HG02763 (cell line): ENCODE measurements around the gene SLC25A21.

ENCODE experiments used
- ATAC-seq: cut with Tn5 transposase; IDR thresholded peaks from one replicate; pipeline ENCODE4 v1.9.1; 2021; ENCODE audit warnings: mild to moderate bottlenecking, moderate library complexity; ENCODE audit not compliant: unreplicated experiment

SLC25A21 gene

GRCh38 chr14:37144729-37145363 lies 27.6 kb downstream of the SLC25A21 start:
- no peak for ATAC-seq

DNA sequence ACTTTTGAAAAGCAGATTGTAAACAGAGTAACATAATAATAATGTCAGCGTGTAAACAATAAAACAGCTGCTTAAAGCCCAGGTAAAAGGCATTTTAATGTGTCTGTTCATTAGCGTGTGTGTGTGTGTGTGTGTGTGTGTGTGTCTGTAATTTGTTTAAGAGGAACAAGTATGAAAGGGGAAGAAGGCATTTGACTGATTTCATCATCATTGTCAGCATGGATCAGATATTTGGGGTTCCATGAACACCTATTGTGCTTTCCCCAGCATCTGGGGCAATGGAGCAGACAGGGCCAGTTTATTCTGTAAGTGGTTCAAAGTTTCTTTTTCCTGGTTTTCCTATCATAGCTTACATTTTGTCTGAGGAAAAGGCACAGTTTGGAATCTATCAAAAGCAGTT lies 28.9 kb downstream of the SLC25A21 start:
- no peak for ATAC-seq

DNA sequence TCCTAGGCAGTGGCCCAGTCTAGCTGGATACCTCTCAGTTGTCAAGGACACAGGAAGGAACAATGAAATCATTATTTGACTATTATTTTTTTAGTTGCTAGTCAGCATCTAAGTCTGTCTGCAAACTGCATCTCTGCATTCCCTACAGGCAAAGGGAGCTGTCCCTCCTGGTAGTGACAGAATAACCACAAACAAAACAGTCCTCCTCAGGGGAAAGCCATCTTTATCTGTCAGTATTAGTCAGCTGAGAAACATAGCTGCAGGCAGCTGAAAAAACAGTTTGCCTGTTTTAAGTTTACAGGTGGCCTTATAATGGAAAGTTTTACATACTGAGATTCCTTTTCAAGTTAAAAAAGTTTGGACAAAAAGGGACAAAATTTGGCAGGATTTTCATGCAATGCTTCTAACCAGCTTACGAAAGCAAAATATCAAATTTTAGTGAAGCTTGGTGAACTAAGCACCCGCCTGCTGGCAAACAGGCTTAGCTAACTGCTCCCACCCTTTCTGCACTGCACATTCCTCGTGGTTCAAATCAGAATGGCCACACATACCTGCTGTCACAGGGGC lies 29.5 kb downstream of the SLC25A21 start:
- no peak for ATAC-seq

- ATAC-seq = no peak
Measured at GRCh38 chr14:37140176-37140575, 32.2 kb downstream of the SLC25A21 start.

GRCh38 chr14:37139710-37140109 lies 32.7 kb downstream of the SLC25A21 start:
- ATAC-seq = no peak

DNA sequence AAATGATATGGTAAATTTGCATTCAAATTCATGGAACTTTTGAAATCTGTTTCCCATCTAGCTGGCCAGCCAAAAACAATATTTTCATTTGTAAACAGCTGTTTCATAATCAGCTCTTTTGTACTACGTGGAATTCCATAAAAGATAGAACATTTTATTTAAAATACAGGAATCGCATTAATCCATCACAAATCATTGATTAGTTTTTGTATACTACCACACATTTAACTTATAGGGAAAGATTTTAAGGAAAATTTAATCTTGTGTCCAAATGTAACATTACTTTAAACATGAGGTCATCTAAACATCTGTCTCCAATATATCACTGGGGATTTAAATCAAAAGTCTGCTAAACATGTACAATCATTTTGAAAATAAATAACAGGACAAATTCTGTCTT lies 33.5 kb downstream of the SLC25A21 start:
- ATAC-seq = no peak

- no peak for ATAC-seq
Measured at GRCh38 chr14:37133284-37133913, 39.0 kb downstream of the SLC25A21 start.

GRCh38 chr14:37131205-37131604 lies 41.2 kb downstream of the SLC25A21 start:
- no peak for ATAC-seq

DNA sequence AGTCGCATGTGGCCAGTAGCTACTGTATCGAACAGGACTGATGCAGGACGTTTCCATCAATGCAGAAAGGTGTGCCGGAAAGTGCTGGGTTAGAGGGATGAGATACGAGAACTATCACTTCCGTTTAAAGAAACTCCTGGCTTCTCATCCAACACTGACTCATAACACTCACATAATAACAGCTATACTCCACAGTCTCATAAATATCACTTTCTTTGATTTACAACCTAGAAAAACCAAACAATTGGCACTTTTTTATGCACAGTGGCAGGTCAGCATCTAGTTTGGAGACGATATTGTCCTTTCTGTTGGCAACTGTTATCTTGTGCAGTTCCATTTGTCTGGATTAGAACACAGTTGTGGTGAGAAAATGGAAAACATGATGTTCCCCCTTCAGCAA lies 43.4 kb downstream of the SLC25A21 start:
- no peak for ATAC-seq

- no peak for ATAC-seq
Measured at GRCh38 chr14:37124614-37125013, 47.8 kb downstream of the SLC25A21 start.

DNA sequence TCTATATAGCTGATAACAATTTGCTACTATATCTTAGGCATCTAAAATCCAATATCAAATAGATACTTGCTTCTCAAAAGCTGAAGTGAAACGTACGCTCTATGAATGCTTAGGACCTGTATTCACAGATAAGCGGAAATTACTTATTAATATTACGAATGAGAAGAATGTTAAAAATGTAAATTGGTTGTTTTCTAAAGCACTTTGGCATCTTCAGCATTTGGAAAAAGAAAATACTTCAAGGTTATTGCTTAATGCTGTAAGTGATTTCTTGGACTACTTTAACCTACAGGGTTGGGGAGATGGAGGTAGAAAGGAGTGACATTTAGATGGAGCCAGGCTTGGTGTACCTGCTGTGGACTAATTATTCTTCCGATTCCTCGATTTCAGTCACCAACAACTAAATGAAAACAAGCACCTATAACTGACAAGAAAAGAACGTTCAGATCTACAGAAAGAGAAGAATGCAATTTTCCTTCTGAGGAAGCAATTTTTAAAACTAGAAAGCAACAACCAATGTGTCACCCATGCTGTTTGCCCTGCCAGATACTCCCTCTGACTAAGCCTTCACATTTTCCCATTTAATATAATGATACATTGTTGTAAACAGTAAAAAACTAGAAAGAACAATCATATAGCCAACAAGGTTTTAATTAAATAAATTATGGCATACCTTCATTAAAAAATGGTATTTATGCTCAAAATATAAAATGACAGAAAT lies 49.3 kb downstream of the SLC25A21 start:
- ATAC-seq = no peak

GRCh38 chr14:37122288-37122687 lies 50.1 kb downstream of the SLC25A21 start:
- ATAC-seq = no peak

DNA sequence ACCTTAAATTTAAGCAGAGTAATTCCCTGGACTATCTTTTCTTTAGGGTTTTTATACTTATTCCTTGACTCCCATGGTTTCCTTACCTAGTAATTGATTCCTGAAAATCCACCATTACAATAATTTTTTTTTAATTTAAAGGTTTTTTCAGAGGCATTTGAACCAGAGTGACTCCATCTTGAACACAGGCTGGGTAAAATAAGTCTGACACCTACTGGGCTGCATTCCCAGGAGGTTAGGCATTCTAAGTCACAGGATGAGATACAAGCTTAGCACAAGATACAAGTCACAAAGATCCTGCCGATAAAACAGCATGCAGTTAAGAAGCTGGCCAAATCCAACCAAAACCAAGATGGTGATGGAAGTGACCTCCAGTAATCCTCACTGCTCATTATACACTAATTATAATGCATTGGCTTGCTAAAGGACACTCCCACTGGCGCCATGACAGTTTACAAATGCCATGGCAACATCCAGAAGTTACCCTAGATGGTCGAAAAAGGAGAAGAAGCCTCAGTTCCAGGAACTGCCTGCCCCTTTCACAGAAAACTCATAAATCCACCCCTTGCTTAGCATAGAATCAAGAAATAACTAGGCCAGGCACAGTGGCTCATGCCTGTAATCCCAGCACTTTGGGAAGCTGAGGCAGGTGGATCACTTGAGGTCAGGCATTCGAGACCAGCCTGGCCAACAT lies 53.6 kb downstream of the SLC25A21 start:
- no peak for ATAC-seq

DNA sequence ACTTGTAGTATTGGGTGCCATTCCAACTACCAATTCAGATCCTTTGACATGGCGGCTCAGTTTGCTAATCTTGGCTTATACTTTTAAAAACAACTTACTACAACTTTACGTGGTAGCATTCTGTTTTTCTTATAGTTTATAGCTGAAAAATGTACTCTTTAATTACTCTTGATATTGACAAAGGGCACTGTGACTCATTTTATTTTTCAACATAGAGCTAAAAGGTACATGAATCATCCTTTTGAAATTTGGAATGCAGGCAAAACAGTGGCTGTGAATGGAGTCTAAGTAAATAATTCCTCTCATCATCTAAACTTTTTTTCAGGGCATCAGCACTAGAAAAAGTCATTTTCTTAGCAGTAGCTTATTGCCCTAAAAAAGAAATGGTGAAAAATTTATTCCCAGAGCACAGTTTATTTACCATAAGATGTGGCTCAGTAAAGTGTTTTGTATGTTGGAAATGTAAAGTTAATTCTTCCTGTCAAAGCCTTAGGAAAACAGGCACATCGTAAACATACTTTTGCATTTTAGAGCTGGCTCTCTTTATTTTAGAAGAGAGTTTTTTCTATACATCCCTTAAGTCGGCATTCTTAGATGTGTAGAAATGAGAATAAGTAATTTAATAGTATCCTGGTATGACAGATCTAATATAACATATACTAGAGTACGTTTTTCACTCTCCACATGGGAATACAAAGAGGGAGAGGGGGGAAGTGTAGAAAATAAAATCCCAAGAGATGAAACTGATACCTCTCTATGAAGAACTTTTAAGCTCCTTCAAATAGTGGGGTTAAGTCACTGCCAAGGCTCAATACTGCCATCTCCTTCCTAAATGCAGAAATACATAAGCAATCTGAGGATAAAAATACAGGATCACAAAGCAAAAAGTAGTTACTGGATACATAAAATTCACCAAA lies 55.2 kb downstream of the SLC25A21 start:
- no peak for ATAC-seq

DNA sequence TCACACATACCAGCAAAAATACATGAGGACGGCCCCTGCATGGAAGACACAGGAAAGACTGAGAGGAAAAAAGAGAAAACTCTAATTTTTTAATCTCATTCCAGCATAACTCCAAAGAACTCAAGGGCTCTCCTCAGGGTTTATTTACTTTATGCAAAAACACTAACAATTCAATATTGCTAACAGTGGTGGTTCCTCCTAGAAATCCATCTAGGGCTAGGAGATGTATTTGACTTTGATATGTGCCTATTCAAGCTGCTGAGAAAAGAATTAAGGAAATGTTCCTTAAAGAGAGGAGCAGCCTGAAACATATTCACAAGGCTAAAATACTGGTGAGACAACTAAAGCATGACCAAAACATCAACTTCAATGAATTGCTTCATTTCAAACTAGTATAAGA lies 57.0 kb downstream of the SLC25A21 start:
- ATAC-seq = no peak

GRCh38 chr14:37114559-37114958 lies 57.8 kb downstream of the SLC25A21 start:
- no peak for ATAC-seq

GRCh38 chr14:37114002-37114401 lies 58.4 kb downstream of the SLC25A21 start:
- ATAC-seq = no peak

DNA sequence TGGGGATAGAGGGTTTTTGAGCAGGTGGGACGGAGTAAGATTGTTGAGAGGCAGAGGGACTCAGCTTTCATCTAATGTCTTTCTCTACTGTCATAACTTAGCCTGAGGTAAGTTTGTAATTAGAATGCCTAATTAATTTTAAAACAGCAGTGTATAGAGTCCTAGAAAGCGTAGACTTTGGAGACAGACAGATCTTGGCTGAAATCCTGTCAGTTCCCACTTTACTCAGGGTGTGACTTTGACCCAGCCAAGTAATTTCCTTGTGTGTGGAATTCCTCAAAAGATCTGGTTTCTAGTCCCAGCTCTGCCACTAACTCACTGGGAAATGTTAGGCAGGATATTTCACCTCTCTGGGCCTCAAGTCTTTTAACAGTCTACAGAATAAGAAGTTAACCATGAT lies 74.3 kb downstream of the SLC25A21 start:
- ATAC-seq = no peak

DNA sequence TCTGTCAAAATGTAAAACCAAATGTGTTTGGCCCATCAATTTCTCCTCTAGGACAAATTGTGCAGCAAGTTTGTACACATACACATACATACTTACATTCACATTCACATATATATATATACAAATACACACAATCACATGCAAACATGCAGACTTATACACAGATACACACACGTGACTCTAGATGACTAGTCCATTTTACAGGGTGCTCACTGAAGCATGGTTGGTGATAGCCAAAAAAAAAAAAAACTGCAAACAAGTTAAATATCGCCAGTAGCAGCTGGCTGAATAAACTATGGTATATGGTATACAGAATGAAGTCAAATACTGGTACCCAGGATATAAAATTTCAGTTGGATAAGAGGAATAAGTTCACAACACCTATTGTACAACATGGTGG lies 77.9 kb downstream of the SLC25A21 start:
- no peak for ATAC-seq

- ATAC-seq = no peak
Measured at GRCh38 chr14:37093364-37093763, 79.0 kb downstream of the SLC25A21 start.
